ENCODE results near the gene ADCY10.

Gene ADCY10

DNA sequence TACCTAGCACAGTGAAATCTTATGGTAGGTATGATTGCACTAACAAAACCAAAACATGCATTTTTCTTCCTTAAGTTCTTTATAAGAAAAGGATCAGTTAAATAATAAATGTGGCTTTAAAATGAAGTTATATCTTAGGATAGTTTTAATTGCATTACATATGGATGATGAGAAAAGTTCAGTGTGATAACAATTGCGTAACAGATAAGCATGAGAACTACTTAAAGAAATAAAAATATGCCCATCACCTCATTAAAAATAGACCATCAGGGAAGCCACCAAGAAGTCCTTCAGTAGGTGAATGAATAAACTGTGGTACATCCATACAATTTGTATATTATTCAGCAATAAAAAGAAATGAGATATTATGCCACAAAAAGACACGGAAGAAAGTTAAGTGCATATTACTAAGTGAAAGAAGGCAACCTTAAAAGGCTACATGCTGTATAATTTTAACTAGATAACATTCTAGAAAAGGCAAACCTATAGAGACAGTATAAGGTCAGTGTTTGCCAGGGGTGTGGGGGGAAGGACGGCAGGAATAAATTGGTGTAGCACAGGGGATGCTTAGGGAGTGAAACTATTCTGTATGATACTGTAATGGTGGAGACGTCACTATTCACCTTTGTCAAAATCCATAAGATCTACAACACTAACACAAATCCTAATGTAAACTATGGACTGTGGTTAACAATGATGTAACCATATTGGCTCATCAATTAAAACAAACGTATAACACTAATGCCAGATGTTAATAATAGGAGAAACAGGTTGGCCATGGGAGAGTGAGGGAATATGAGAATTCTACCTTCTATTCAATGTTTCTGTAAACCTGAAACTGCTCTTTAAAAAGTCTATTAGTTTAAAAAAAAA, 149.2 kb downstream of the ADCY10 start:
- DNase-seq = no peak
- no CpG with 5 or more reads among the region's 5 CpGs for WGBS (ENCODE audit: extremely low coverage, insufficient coverage, insufficient read length)

GRCh38 chr1:167763525-167764220, 150.3 kb downstream of the ADCY10 start:
- Histone ChIP-seq H2BK120ac (ENCODE audit: insufficient read depth, low read length, poor library complexity) (no peak overlapping the region), H4K8ac (ENCODE audit: low read depth, low read length) (no peak overlapping the region), H3K36me3 (ENCODE audit: control insufficient read depth in 1 of 2, insufficient read depth in 2 of 2, low read length in 2 of 2) (peaks cover 4 to 15% of the 10 kb centered on the region in 2 experiments), H4K12ac (ENCODE audit: low read depth, low read length) (no peak overlapping the region), H3K4me3 (ENCODE audit: low read depth, low read length) (no peak overlapping the region), H3K79me1 (ENCODE audit: low read length) (no peaks in the 10 kb centered on the region), H3K27me3 (ENCODE audit: insufficient read depth, low read length) (no peaks in the 10 kb centered on the region), H3K18ac (ENCODE audit: low read length) (no peak overlapping the region), H2AFZ (ENCODE audit: insufficient read depth, low read length, poor library complexity) (no peak overlapping the region), H4K91ac (ENCODE audit: low read depth, low read length) (no peak overlapping the region), H3K14ac (ENCODE audit: low read length) (no peak overlapping the region), H3K9me3 (ENCODE audit: insufficient read depth, low read depth, low read length) (no peaks in the 10 kb centered on the region), H3K23ac (ENCODE audit: low read length) (no peak overlapping the region), H2BK5ac (ENCODE audit: low read depth, low read length, poor library complexity) (no peak overlapping the region), H3K4me2 (ENCODE audit: low read length) (no peak overlapping the region), H3K4ac (ENCODE audit: low read depth, low read length) (peak overlapping the region; percentile 34), H3K4me1 (ENCODE audit: control insufficient read depth in 1 of 2, insufficient read depth in 2 of 2, low read length in 2 of 2) (peaks cover 12 to 18% of the 10 kb centered on the region in 2 experiments), H3K9ac (ENCODE audit: low read length) (no peak overlapping the region), H3K79me2 (ENCODE audit: control insufficient read depth, insufficient read depth, low read length, poor library complexity) (peaks cover 18% of the 10 kb centered on the region), H2BK12ac (ENCODE audit: low read length) (no peak overlapping the region), H3K27ac (ENCODE audit: low read depth, low read length) (no peak overlapping the region), H2AK5ac (ENCODE audit: low read length) (no peak overlapping the region)
- WGBS (ENCODE audit: extremely low coverage, insufficient coverage, insufficient read length) = no CpG with 5 or more reads among the region's 5 CpGs
- no peak for DNase-seq

More for the DNA sequence above, 149.2 kb downstream of the ADCY10 start:
- Histone ChIP-seq H3K4me2 (ENCODE audit: low read length) (no peak overlapping the region), H2BK120ac (ENCODE audit: insufficient read depth, low read length, poor library complexity) (no peak overlapping the region), H3K79me1 (ENCODE audit: low read length) (no peaks in the 10 kb centered on the region), H3K4ac (ENCODE audit: low read depth, low read length) (no peak overlapping the region), H3K9me3 (ENCODE audit: insufficient read depth, low read depth, low read length) (no peaks in the 10 kb centered on the region), H3K36me3 (ENCODE audit: control insufficient read depth in 1 of 2, insufficient read depth in 2 of 2, low read length in 2 of 2) (peaks cover 9 to 21% of the 10 kb centered on the region in 2 experiments), H2AK5ac (ENCODE audit: low read length) (no peak overlapping the region), H3K27ac (ENCODE audit: low read depth, low read length) (no peak overlapping the region), H3K79me2 (ENCODE audit: control insufficient read depth, insufficient read depth, low read length, poor library complexity) (peaks cover 14% of the 10 kb centered on the region), H3K14ac (ENCODE audit: low read length) (no peak overlapping the region), H3K4me1 (ENCODE audit: control insufficient read depth in 1 of 2, insufficient read depth in 2 of 2, low read length in 2 of 2) (peaks cover 10 to 14% of the 10 kb centered on the region in 2 experiments), H2BK5ac (ENCODE audit: low read depth, low read length, poor library complexity) (no peak overlapping the region), H3K18ac (ENCODE audit: low read length) (no peak overlapping the region), H3K27me3 (ENCODE audit: insufficient read depth, low read length) (no peaks in the 10 kb centered on the region), H4K91ac (ENCODE audit: low read depth, low read length) (no peak overlapping the region), H3K4me3 (ENCODE audit: low read depth, low read length) (no peak overlapping the region), H4K8ac (ENCODE audit: low read depth, low read length) (no peak overlapping the region), H3K23ac (ENCODE audit: low read length) (no peak overlapping the region), H2BK12ac (ENCODE audit: low read length) (no peak overlapping the region), H3K9ac (ENCODE audit: low read length) (no peak overlapping the region), H4K12ac (ENCODE audit: low read depth, low read length) (no peak overlapping the region), H2AFZ (ENCODE audit: insufficient read depth, low read length, poor library complexity) (no peak overlapping the region)

DNA sequence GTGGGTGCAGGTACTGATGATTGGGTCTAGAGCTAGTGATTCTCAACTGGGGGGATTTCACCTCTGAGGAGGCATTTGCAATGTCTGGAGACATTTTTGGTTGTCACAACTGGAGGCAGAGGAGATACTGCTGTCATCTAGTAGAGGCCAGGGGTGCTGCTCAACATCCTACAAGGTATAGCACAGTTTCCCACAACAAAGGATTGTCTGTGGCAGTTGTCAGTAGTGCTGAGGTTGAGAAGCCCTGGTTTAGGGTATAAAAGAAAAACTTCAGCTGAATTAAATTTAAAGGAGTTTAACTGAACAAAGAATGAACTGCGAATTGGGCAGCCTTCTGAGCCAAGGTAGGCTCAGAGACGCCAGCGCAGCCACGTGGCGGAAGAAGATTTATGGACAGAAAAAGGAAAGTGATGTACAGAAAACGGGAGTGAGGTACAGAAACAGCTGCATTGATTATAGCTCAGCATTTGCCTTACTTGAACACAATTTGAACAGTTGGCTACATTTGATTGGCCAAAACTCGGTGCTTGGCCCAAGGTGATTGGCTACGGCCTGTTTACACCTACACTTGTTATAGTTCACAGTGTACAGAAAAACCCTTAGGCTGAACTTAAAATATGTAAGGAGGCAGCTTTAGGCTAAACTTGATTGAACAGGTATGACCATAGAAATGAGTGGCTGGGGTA, 151.7 kb downstream of the ADCY10 start:
- no CpG with 5 or more reads among the region's 8 CpGs for WGBS (ENCODE audit: extremely low coverage, insufficient coverage, insufficient read length)

DNA sequence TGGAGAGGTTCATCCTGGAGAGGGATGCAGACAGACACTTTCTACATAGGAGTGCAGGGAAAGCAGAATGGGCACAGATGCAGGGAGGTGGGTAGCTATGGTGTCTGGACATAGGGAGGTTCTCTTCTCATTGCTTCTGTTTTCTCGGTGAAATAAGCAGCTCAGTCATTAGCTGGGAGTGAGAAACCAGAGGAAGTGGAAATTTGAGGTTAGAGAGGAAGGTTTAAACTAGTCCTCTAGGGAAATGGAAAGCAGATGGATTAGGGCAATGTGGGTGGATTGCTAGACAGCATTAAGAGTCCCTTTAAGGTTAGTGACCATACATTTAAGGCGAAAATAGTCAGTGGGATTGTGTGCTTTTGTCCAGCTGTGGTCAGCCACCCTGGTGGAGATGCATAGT, 152.5 kb downstream of the ADCY10 start:
- WGBS (ENCODE audit: extremely low coverage, insufficient coverage, insufficient read length) = no CpG with 5 or more reads among the region's 2 CpGs
- no peak overlapping the region for H2BK5ac ChIP-seq (ENCODE audit: low read depth, low read length, poor library complexity)
- no peak overlapping the region for H4K91ac ChIP-seq (ENCODE audit: low read depth, low read length)
- H3K79me2 ChIP-seq (ENCODE audit: control insufficient read depth, insufficient read depth, low read length, poor library complexity) = peaks cover 22% of the 10 kb centered on the region
- no peak overlapping the region for H3K4me3 ChIP-seq (ENCODE audit: low read depth, low read length)
- no peak overlapping the region for H4K12ac ChIP-seq (ENCODE audit: low read depth, low read length)
- H3K36me3 ChIP-seq (ENCODE audit: control insufficient read depth in 1 of 2, insufficient read depth in 2 of 2, low read length in 2 of 2) = peaks cover 2 to 5% of the 10 kb centered on the region in 2 experiments
- no peak overlapping the region for H3K18ac ChIP-seq (ENCODE audit: low read length)
- H3K79me1 ChIP-seq (ENCODE audit: low read length) = no peaks in the 10 kb centered on the region
- H3K4me2 ChIP-seq (ENCODE audit: low read length) = no peak overlapping the region
- no peak overlapping the region for H2BK120ac ChIP-seq (ENCODE audit: insufficient read depth, low read length, poor library complexity)
- H3K9me3 ChIP-seq (ENCODE audit: insufficient read depth, low read depth, low read length) = no peaks in the 10 kb centered on the region
- H3K27ac ChIP-seq (ENCODE audit: low read depth, low read length) = no peak overlapping the region
- no peak overlapping the region for H3K9ac ChIP-seq (ENCODE audit: low read length)
- no peak overlapping the region for H2AFZ ChIP-seq (ENCODE audit: insufficient read depth, low read length, poor library complexity)
- no peak overlapping the region for H2BK12ac ChIP-seq (ENCODE audit: low read length)
- no peak overlapping the region for H4K8ac ChIP-seq (ENCODE audit: low read depth, low read length)
- no peak overlapping the region for H3K14ac ChIP-seq (ENCODE audit: low read length)
- H3K23ac ChIP-seq (ENCODE audit: low read length) = no peak overlapping the region
- DNase-seq = no peak
- no peaks in the 10 kb centered on the region for H3K27me3 ChIP-seq (ENCODE audit: insufficient read depth, low read length)
- peak overlapping the region; percentile 61 for H3K4ac ChIP-seq (ENCODE audit: low read depth, low read length)
- no peak overlapping the region for H2AK5ac ChIP-seq (ENCODE audit: low read length)
- H3K4me1 ChIP-seq (ENCODE audit: control insufficient read depth in 1 of 2, insufficient read depth in 2 of 2, low read length in 2 of 2) = peaks cover 15 to 21% of the 10 kb centered on the region in 2 experiments

More for the DNA sequence above, 151.7 kb downstream of the ADCY10 start:
- H4K91ac ChIP-seq (ENCODE audit: low read depth, low read length) = no peak overlapping the region
- DNase-seq = peak; percentile 14 to 51
- no peaks in the 10 kb centered on the region for H3K9me3 ChIP-seq (ENCODE audit: insufficient read depth, low read depth, low read length)
- no peak overlapping the region for H4K8ac ChIP-seq (ENCODE audit: low read depth, low read length)
- no peak overlapping the region for H2BK120ac ChIP-seq (ENCODE audit: insufficient read depth, low read length, poor library complexity)
- no peak overlapping the region for H3K4me2 ChIP-seq (ENCODE audit: low read length)
- no peak overlapping the region for H3K18ac ChIP-seq (ENCODE audit: low read length)
- no peak overlapping the region for H3K27ac ChIP-seq (ENCODE audit: low read depth, low read length)
- H3K79me1 ChIP-seq (ENCODE audit: low read length) = no peaks in the 10 kb centered on the region
- peaks cover 2 to 9% of the 10 kb centered on the region in 2 experiments for H3K36me3 ChIP-seq (ENCODE audit: control insufficient read depth in 1 of 2, insufficient read depth in 2 of 2, low read length in 2 of 2)
- H3K4ac ChIP-seq (ENCODE audit: low read depth, low read length) = peak overlapping the region; percentile 73
- no peak overlapping the region for H2AFZ ChIP-seq (ENCODE audit: insufficient read depth, low read length, poor library complexity)
- H3K23ac ChIP-seq (ENCODE audit: low read length) = no peak overlapping the region
- no peak overlapping the region for H3K4me3 ChIP-seq (ENCODE audit: low read depth, low read length)
- no peak overlapping the region for H4K12ac ChIP-seq (ENCODE audit: low read depth, low read length)
- no peak overlapping the region for H3K14ac ChIP-seq (ENCODE audit: low read length)
- H2BK5ac ChIP-seq (ENCODE audit: low read depth, low read length, poor library complexity) = no peak overlapping the region
- peaks cover 18% of the 10 kb centered on the region for H3K79me2 ChIP-seq (ENCODE audit: control insufficient read depth, insufficient read depth, low read length, poor library complexity)
- H2AK5ac ChIP-seq (ENCODE audit: low read length) = no peak overlapping the region
- H3K9ac ChIP-seq (ENCODE audit: low read length) = no peak overlapping the region
- no peak overlapping the region for H2BK12ac ChIP-seq (ENCODE audit: low read length)
- no peaks in the 10 kb centered on the region for H3K27me3 ChIP-seq (ENCODE audit: insufficient read depth, low read length)
- H3K4me1 ChIP-seq (ENCODE audit: control insufficient read depth in 1 of 2, insufficient read depth in 2 of 2, low read length in 2 of 2) = peaks cover 12 to 18% of the 10 kb centered on the region in 2 experiments

Data from trophoblast cell (in vitro differentiated cells and primary cell).